Keratinocyte (primary cell): Measurements from ENCODE around the gene CTCFL.

Source experiments
- CTCF ChIP-seq, 3 experiments: IDR thresholded peaks in 1 of 3; conservative IDR thresholded peaks in 1 of 3; optimal IDR thresholded peaks in 1 of 3; 2 replicates in 2 of 3; 3 replicates in 1 of 3; pipeline versions ENCODE3 to v1.5.1; 2011; ENCODE audit warnings: low read length in 3 of 3, mild to moderate bottlenecking in 3 of 3, moderate library complexity in 2 of 3, control low read depth in 1 of 3, inconsistent platforms in 1 of 3; ENCODE audit not compliant: insufficient read depth in 2 of 3; ENCODE audit errors: extremely low read depth in 1 of 3
- EZH2 ChIP-seq: IDR thresholded peaks from one replicate; pipeline ENCODE4 v1.6.1; 2012; ENCODE audit warnings: inconsistent platforms, mild to moderate bottlenecking, low read length, moderate library complexity

- no peak for TF ChIP-seq CTCF (optimal IDR thresholded peaks at IDR 0.05 in 1 of 3, IDR thresholded peaks at IDR 0.05 in 1 of 3, conservative IDR thresholded peaks at IDR 0.05 in 1 of 3; ENCODE audit: extremely low read depth in 1 of 3, insufficient read depth in 2 of 3, low read length in 3 of 3)
- TF ChIP-seq EZH2, result no peak
These were observed 30.7 kb upstream of the CTCFL start for GRCh38 chr20:57555457-57556184.
